ENCODE data around the gene ANKRD65.

The ANKRD65 gene

GRCh38 chr1:1402072-1402900 lies 18.8 kb downstream of the ANKRD65 start:
- peak; percentile 41 for DNase-seq (ENCODE audit: extremely low read depth, low read depth)
- H3K4me3 ChIP-seq (replicated peaks; ENCODE audit: low read depth, low read length) = no peak overlapping the region
- peak; percentile 78 for TF ChIP-seq CTCF (IDR thresholded peaks at IDR 0.05; ENCODE audit: low read depth, low read length, missing control alignments)

GRCh38 chr1:1401457-1402010 lies 19.5 kb downstream of the ANKRD65 start:
- DNase-seq (ENCODE audit: extremely low read depth, low read depth) = no peak
- no peak for TF ChIP-seq CTCF (IDR thresholded peaks at IDR 0.05; ENCODE audit: low read depth, low read length, missing control alignments)
- H3K4me3 ChIP-seq (replicated peaks; ENCODE audit: low read depth, low read length) = peak overlapping the region; percentile 98; the same call in 1 of the 2 replicates

DNA sequence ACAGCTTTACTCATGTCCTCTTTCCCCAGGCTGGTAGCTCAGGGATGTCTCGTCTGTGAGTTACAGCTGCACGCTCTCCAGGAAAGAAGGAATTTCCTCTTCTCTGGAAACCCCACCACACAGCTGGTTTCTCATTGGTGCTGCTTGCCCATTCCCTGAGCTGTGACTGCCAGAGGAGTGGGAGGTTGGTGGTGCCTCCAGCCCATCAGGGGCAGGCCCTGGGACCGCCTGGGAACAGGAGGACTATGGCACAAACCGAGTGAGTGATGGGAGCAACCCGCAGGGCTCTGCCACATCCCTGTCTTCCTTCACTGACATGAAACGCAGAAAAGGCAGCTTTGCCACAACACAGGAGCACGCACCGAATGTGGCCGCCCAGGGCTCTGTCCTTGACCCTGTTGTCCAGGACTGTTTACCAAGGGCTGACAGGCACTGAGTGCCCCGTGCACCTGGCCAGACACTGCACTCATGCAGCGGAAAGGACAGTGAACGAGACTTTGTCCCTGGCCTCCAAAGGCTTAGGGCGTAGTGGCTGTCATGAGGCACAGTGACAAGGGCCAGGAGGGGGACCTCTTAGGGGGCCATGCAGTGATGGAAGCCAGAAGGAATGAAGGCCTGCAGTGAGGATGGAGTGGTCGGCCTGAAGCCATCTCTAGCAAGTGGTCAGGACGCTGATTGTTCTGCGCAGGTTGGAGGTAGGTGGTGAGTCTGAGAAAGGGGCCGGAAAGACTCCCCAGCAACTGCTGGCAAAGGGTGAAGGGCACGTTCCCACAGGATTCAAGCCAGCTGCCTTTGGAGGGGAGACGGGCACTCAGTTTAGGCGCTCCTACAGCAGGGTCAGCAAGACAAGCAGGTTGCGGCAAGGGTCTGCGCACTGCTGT lies 20.3 kb downstream of the ANKRD65 start:
- H3K4me3 ChIP-seq (replicated peaks; ENCODE audit: low read depth, low read length) = peak overlapping the region; percentile 98
- no peak for DNase-seq (ENCODE audit: extremely low read depth, low read depth)
- no peak for TF ChIP-seq CTCF (IDR thresholded peaks at IDR 0.05; ENCODE audit: low read depth, low read length, missing control alignments)

- H3K4me3 ChIP-seq (replicated peaks; ENCODE audit: low read depth, low read length) = peak overlapping the region; percentile 98
- no peak for TF ChIP-seq CTCF (IDR thresholded peaks at IDR 0.05; ENCODE audit: low read depth, low read length, missing control alignments)
- no peak for DNase-seq (ENCODE audit: extremely low read depth, low read depth)
Observed at GRCh38 chr1:1399872-1400575, 21.1 kb downstream of the ANKRD65 start.

DNA sequence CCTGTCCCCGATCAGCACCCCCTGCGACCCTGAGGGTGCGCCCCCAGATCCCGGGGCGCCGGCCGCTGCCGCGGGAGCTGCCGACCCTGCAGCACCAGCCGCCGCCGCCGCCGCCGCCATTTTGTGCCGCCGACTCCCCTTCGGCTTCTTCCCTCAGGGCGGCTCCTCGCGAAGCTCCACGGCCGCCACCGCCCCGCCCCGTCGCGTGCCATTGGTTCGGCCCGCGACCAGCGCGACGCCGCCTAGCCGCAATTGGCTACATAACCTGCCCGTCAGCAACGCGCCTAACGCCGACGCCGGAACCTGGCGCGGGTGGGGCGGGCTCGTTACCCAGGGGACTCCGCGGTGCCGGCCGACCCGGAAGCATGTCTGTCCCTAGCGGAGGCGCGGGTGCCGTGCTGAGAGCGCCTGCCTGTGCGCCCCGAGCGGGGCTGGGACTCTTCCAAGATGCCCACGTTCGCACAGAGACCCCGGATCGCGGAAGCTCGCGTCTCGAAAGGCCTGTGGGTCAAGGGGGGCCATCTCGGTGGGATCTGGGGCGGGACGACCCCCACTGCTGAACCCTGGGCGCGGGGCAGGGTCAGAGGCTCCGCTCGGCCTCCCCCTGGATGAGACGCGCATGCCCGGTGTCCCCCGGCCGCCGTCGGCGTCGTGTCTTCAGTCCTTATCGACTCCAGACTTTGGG lies 21.7 kb downstream of the ANKRD65 start, which contains the start of gene CCNL2:
Gene CCNL2, minus strand, starts transcription at position 149 of the 685 bp plus-strand sequence. Its CDS starts 29 bp downstream, at position 120.
- peak; percentile 93 for DNase-seq (ENCODE audit: extremely low read depth, low read depth)
- TF ChIP-seq CTCF (IDR thresholded peaks at IDR 0.05; ENCODE audit: low read depth, low read length, missing control alignments) = peak; percentile 44
- peak within 1 kb of the TSS; percentile 98 for H3K4me3 ChIP-seq (replicated peaks; ENCODE audit: low read depth, low read length)

All from HFF-Myc (cell line).